Right renal cortex interstitium (tissue), 3 donors: ENCODE data around the gene SNCB. TPM values are rescaled to one million over a fixed set of nuclear protein-coding genes. Genes with fewer than 3 reads are reported as not detected.

Experiments used
- DNase-seq, 3 donors: peaks; one replicate each; pipeline ENCODE4 v3.0.0-alpha.2; 2013; ENCODE audit warnings: low read depth in 3 of 3, low spot score in 2 of 3
- polyA plus RNA-seq, 3 donors: library from polyadenylated mRNA; unstranded; fragments of 120-200 nt; gene quantifications; one replicate each; pipeline ENCODE4 v1.2.1, GENCODE V29; 2013; ENCODE audit not compliant: insufficient read length in 3 of 3

Gene SNCB
- polyA plus RNA-seq, 3 donors: not detected

GRCh38 chr5:176646049-176646706 is 15.8 kb upstream of the SNCB start:
- no peak for DNase-seq

GRCh38 chr5:176644878-176645670 is 14.7 kb upstream of the SNCB start:
- DNase-seq: no peak

GRCh38 chr5:176644294-176644693 is 14.0 kb upstream of the SNCB start:
- DNase-seq: no peak

- DNase-seq: no peak
Measured at GRCh38 chr5:176643491-176644219, 13.3 kb upstream of the SNCB start.

- no peak for DNase-seq
Measured at GRCh38 chr5:176642675-176643490, 12.5 kb upstream of the SNCB start.

- no peak for DNase-seq
Measured at GRCh38 chr5:176640616-176641015, 10.3 kb upstream of the SNCB start.

- no peak for DNase-seq
Measured at GRCh38 chr5:176639981-176640380, 9.6 kb upstream of the SNCB start.

GRCh38 chr5:176639208-176639607 is 8.9 kb upstream of the SNCB start:
- DNase-seq: no peak

- DNase-seq: no peak
Measured at GRCh38 chr5:176638437-176638836, 8.1 kb upstream of the SNCB start.

GRCh38 chr5:176637556-176637955 is 7.2 kb upstream of the SNCB start:
- no peak for DNase-seq

GRCh38 chr5:176636426-176636825 is 6.1 kb upstream of the SNCB start:
- no peak for DNase-seq

GRCh38 chr5:176633598-176633997 is 3.3 kb upstream of the SNCB start:
- no peak for DNase-seq

- DNase-seq: no peak
Measured at GRCh38 chr5:176632745-176633144, 2.4 kb upstream of the SNCB start.

- DNase-seq: no peak
Measured at GRCh38 chr5:176631383-176632200, 1.3 kb upstream of the SNCB start.

GRCh38 chr5:176630681-176631222 is 418 bp upstream of the SNCB start:
- DNase-seq: no peak

- DNase-seq: no peak
Measured at GRCh38 chr5:176629317-176629852, 949 bp downstream of the SNCB start.

GRCh38 chr5:176628406-176629228 is 1.7 kb downstream of the SNCB start:
- no peak for DNase-seq

- no peak for DNase-seq
Measured at GRCh38 chr5:176627582-176627981, 2.8 kb downstream of the SNCB start.

GRCh38 chr5:176626876-176627236 is 3.5 kb downstream of the SNCB start:
- no peak for DNase-seq
